ENCODE measurements around the gene ETFB.

ETFB gene

GRCh38 chr19:51365211-51365964 lies 800 bp downstream of the ETFB start:
- Mint-ChIP-seq H3K36me3 (ENCODE audit: low read depth) (no peaks in the 10 kb centered on the region), H3K9me3 (no peaks in the 10 kb centered on the region), H3K4me3 (peak overlapping the region; percentile 99), H3K4me1 (peaks cover 55% of the 10 kb centered on the region), H3K27me3 (ENCODE audit: low read depth, poor library complexity) (no peaks in the 10 kb centered on the region), H3K27ac (peak overlapping the region; percentile 87)
- no peak for TF ChIP-seq CTCF (IDR thresholded peaks at IDR 0.05)
- no peak for DNase-seq

DNA sequence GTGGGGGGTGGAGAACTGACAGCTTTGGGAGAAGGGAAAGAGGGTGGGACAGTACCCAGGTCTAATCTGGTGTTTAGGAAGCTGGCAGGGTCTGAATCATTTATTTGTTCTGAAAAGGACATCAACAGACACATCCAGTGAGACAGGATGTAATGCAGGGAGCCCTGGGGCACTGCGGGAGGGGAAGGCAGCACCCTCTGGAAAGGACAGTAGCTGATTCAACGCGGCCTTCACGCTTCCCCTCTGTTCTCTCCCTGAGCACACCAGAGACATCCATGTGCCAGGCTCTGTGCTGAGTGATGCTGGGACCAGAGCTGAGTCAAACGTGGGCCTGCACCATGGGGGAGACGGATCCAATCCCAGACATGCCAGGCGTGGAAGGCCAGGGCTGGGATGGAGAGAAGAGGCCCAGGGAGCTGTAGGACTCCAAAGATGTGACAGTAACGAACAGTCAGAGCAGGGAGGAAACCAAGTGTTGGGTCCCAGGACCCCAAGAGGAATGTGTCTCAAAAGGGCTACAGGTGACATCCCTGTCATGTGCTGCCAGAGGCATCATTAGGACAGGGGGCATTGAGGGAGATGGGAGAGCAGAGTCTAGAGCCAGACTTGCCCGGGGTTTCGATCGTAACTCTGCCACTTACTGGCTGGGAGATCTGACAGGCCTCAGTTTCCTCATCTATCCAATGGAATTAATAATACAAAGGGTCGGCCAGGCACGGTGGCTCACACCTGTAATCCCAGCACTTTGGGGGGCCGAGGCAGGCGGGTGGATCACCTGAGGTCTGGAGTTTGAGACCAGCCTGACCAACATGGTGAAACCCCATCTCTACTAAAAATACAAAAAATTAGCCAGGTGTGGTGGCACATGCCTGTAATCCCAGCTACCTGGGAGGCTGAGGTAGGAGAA lies 1.7 kb downstream of the ETFB start:
- no peaks in the 10 kb centered on the region for H3K9me3 Mint-ChIP-seq
- H3K36me3 Mint-ChIP-seq (ENCODE audit: low read depth): no peaks in the 10 kb centered on the region
- H3K4me1 Mint-ChIP-seq: peaks cover 53% of the 10 kb centered on the region
- H3K27me3 Mint-ChIP-seq (ENCODE audit: low read depth, poor library complexity): no peaks in the 10 kb centered on the region
- H3K27ac Mint-ChIP-seq: peak overlapping the region; percentile 19
- H3K4me3 Mint-ChIP-seq: peak overlapping the region; percentile 56
- no peak for TF ChIP-seq CTCF (IDR thresholded peaks at IDR 0.05)
- DNase-seq: no peak

DNA sequence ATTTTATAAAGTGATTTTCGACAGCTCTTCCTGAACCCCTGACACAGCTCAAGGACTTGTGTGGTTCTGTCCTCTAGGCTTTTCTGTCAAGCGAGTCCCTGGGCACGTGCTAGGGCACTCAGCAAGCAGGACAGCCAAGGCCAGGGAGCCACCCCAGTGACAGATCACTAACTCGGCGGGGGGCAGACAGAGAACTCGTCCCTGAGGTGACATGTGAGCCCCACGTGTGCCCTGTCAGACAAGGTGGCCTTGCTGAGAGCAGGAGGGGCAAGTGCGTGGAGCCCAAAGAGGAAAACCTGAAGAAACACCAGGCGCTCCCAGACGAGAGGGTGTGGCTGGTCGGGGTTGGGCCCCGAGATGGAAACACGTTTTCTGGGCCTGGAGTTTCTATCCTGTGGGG lies 4.9 kb downstream of the ETFB start:
- Mint-ChIP-seq H3K27ac (no peak overlapping the region), H3K4me3 (no peak overlapping the region), H3K9me3 (no peaks in the 10 kb centered on the region), H3K4me1 (peaks cover 60% of the 10 kb centered on the region), H3K27me3 (ENCODE audit: low read depth, poor library complexity) (no peaks in the 10 kb centered on the region), H3K36me3 (ENCODE audit: low read depth) (no peaks in the 10 kb centered on the region)
- TF ChIP-seq CTCF (IDR thresholded peaks at IDR 0.05): no peak
- DNase-seq: no peak

GRCh38 chr19:51359294-51359693 lies 6.9 kb downstream of the ETFB start:
- H3K4me3 Mint-ChIP-seq: no peak overlapping the region
- peak overlapping the region; percentile 64 for H3K27ac Mint-ChIP-seq
- TF ChIP-seq CTCF (IDR thresholded peaks at IDR 0.05): no peak
- peaks cover 59% of the 10 kb centered on the region for H3K4me1 Mint-ChIP-seq
- H3K36me3 Mint-ChIP-seq (ENCODE audit: low read depth): no peaks in the 10 kb centered on the region
- no peaks in the 10 kb centered on the region for H3K9me3 Mint-ChIP-seq
- H3K27me3 Mint-ChIP-seq (ENCODE audit: low read depth, poor library complexity): no peaks in the 10 kb centered on the region
- DNase-seq: no peak

GRCh38 chr19:51357952-51358351 lies 8.2 kb downstream of the ETFB start:
- TF ChIP-seq CTCF (IDR thresholded peaks at IDR 0.05): no peak
- H3K4me1 Mint-ChIP-seq: peaks cover 53% of the 10 kb centered on the region
- no peaks in the 10 kb centered on the region for H3K9me3 Mint-ChIP-seq
- no peak overlapping the region for H3K4me3 Mint-ChIP-seq
- H3K27ac Mint-ChIP-seq: no peak overlapping the region
- DNase-seq: no peak
- H3K36me3 Mint-ChIP-seq (ENCODE audit: low read depth): no peaks in the 10 kb centered on the region
- no peaks in the 10 kb centered on the region for H3K27me3 Mint-ChIP-seq (ENCODE audit: low read depth, poor library complexity)
